SK-N-SH (cell line): ENCODE data around the gene PAPOLA. TPM values are rescaled to one million over a fixed set of nuclear protein-coding genes. Genes with fewer than 3 reads are reported as not detected.

Experiments used
- CTCF ChIA-PET: fragments of 300-600, 350-600 bp; formaldehyde crosslinking; extraction: SDS; loops from one replicate; lab custom pipeline; 2021; lab: Yijun Ruan, JAX
- POLR2A ChIA-PET: fragments of 350-600 bp; sonication (Branson Sonifier 250); formaldehyde crosslinking; extraction: SDS; loops from one replicate; lab custom pipeline; 2020; ENCODE audit warnings: antibody characterized with exemption, inconsistent platforms; lab: Yijun Ruan, JAX
- DNase-seq: peaks from one replicate; pipeline ENCODE4 v3.0.0; 2012
- H2AFZ ChIP-seq: fragments of 200-600 bp; sonication (generic); 2 replicates; pipeline ENCODE4 v1.8.1; 2016; ENCODE audit warnings: antibody characterized with exemption, mild to moderate bottlenecking, low read depth
- H3F3A ChIP-seq: fragments of 200-600 bp; sonication (generic); replicated peaks from 2 replicates; pipeline ENCODE3; 2016; ENCODE audit warnings: antibody characterized with exemption, mild to moderate bottlenecking; ENCODE audit not compliant: insufficient read depth
- H3K27ac ChIP-seq, 2 experiments: fragments of 200-500 bp in 1 of 2; fragments of 200-600 bp in 1 of 2; sonication (Bioruptor generic) in 1 of 2; sonication (generic), shearing (Covaris generic) in 1 of 2; 2 replicates each; pipeline versions ENCODE4 v1.5.1 to v1.6.1; 2014 to 2016; ENCODE audit warnings: low read depth in 2 of 2, inconsistent platforms in 1 of 2, low read length in 1 of 2, mild to moderate bottlenecking in 1 of 2, mixed read lengths in 1 of 2
- H3K27me3 ChIP-seq: fragments of 200-600 bp; sonication (generic), shearing (Covaris generic); 2 replicates; pipeline ENCODE4 v1.6.1; 2016; ENCODE audit warnings: mixed run types; ENCODE audit not compliant: insufficient read depth
- H3K36me3 ChIP-seq, 2 experiments: fragments of 200-500 bp in 1 of 2; fragments of 200-600 bp in 1 of 2; sonication (Bioruptor generic) in 1 of 2; sonication (generic) in 1 of 2; replicated peaks in 1 of 2; 2 replicates each; pipeline versions ENCODE3 to v1.5.1; 2014 to 2016; ENCODE audit warnings: low read length in 1 of 2, mild to moderate bottlenecking in 1 of 2; ENCODE audit not compliant: insufficient read depth in 2 of 2, control insufficient read depth in 1 of 2
- H3K4me1 ChIP-seq, 2 experiments: fragments of 200-500 bp in 1 of 2; fragments of 200-600 bp in 1 of 2; sonication (Bioruptor generic) in 1 of 2; sonication (generic), shearing (Covaris generic) in 1 of 2; 2 replicates each; pipeline versions ENCODE4 v1.5.1 to v1.6.1; 2014 to 2016; ENCODE audit warnings: low read depth in 1 of 2, low read length in 1 of 2, mixed run types in 1 of 2; ENCODE audit not compliant: insufficient read depth in 2 of 2, control insufficient read depth in 1 of 2
- H3K4me2 ChIP-seq: fragments of 200-600 bp; sonication (generic), shearing (Covaris generic); 2 replicates; pipeline ENCODE4 v1.6.1; 2017; ENCODE audit warnings: mixed run types
- H3K4me3 ChIP-seq, 2 experiments: fragments of 200-500 bp in 1 of 2; fragments of 200-600 bp in 1 of 2; sonication (Bioruptor generic) in 1 of 2; sonication (generic), shearing (Covaris generic) in 1 of 2; 2 replicates each; pipeline versions ENCODE4 v1.5.1 to v1.8.1; 2014 to 2016; ENCODE audit warnings: low read depth in 2 of 2, inconsistent platforms in 1 of 2, low read length in 1 of 2, mild to moderate bottlenecking in 1 of 2, mixed read lengths in 1 of 2, moderate library complexity in 1 of 2
- H3K79me2 ChIP-seq: fragments of 200-600 bp; sonication (generic); 2 replicates; pipeline ENCODE4 v1.8.1; 2017; ENCODE audit warnings: mild to moderate bottlenecking; ENCODE audit not compliant: insufficient read depth
- H3K9ac ChIP-seq: fragments of 200-600 bp; sonication (generic); 2 replicates; pipeline ENCODE4 v1.6.1; 2017; ENCODE audit warnings: mixed run types
- H3K9me2 ChIP-seq: fragments of 200-600 bp; sonication (generic); 2 replicates; pipeline ENCODE4 v1.6.1; 2017; ENCODE audit warnings: mixed run types
- H3K9me3 ChIP-seq: fragments of 200-600 bp; sonication (generic); 2 replicates; pipeline ENCODE4 v1.6.1; 2017; ENCODE audit warnings: mixed run types, mild to moderate bottlenecking, moderate library complexity
- H4K20me1 ChIP-seq: fragments of 200-600 bp; sonication (generic); 2 replicates; pipeline ENCODE4 v1.6.1; 2017; ENCODE audit warnings: mild to moderate bottlenecking, mixed run types; ENCODE audit not compliant: insufficient read depth
- EP300 ChIP-seq, 2 experiments: IDR thresholded peaks; 2 replicates each; pipeline versions ENCODE4 v1.4.0 to v1.6.1; 2012; ENCODE audit warnings: borderline replicate concordance in 1 of 2, low read depth in 1 of 2, low read length in 1 of 2
- FOSL2 ChIP-seq: IDR thresholded peaks from 2 replicates; pipeline ENCODE4 v1.4.0; 2012; ENCODE audit warnings: low read depth, mild to moderate bottlenecking, moderate library complexity, borderline replicate concordance
- FOXM1 ChIP-seq: IDR thresholded peaks from 2 replicates; pipeline ENCODE4 v1.4.0; 2012; ENCODE audit warnings: low read depth, mild to moderate bottlenecking
- GABPA ChIP-seq: IDR thresholded peaks from 2 replicates; pipeline ENCODE4 v1.4.0; 2012; ENCODE audit warnings: low read depth, mild to moderate bottlenecking
- GATA2 ChIP-seq: sonication (generic); formaldehyde crosslinking; IDR thresholded peaks from 2 replicates; pipeline ENCODE4 v1.5.0; 2020; ENCODE audit warnings: mild to moderate bottlenecking, missing genetic modification reagents
- JUND ChIP-seq: IDR thresholded peaks from 2 replicates; pipeline ENCODE4 v1.4.0; 2012
- NRF1 ChIP-seq: IDR thresholded peaks from 2 replicates; pipeline ENCODE4 v1.6.1; 2012; ENCODE audit warnings: low read depth, mild to moderate bottlenecking, low read length
- RAD21 ChIP-seq: IDR thresholded peaks from 2 replicates; pipeline ENCODE4 v1.6.1; 2012; ENCODE audit warnings: mild to moderate bottlenecking, low read length
- RCOR1 ChIP-seq: fragments of 150-350 bp; IDR thresholded peaks from 2 replicates; pipeline ENCODE4 v1.6.1; 2017; ENCODE audit warnings: antibody characterized with exemption, low read length
- SIN3A ChIP-seq: IDR thresholded peaks from 2 replicates; pipeline ENCODE4 v1.6.1; 2012; ENCODE audit warnings: low read depth, mild to moderate bottlenecking, low read length, moderate library complexity, borderline replicate concordance
- TAF1 ChIP-seq: IDR thresholded peaks from 2 replicates; pipeline ENCODE4 v1.6.1; 2012; ENCODE audit warnings: low read depth, mild to moderate bottlenecking, low read length, moderate library complexity, borderline replicate concordance
- TEAD4 ChIP-seq: IDR thresholded peaks from 2 replicates; pipeline ENCODE4 v1.4.0; 2012; ENCODE audit warnings: mild to moderate bottlenecking, borderline replicate concordance; ENCODE audit not compliant: insufficient read depth
- WGBS: methylation state at CpG from one replicate; pipeline ENCODE4 v1.1.6; 2017; ENCODE audit warnings: low lambda C conversion rate; 5-methylcytosine and 5-hydroxymethylcytosine counted together
- polyA plus RNA-seq, 3 experiments: library from polyadenylated mRNA; depleted of rRNA; stranded (reverse); fragments of >200 nt; gene quantifications; 2 replicates each; pipeline ENCODE4 v1.2.3, GENCODE V29; 2012
- TF ChIP-seq, protein P1 (sequence below): IDR thresholded peaks from 2 replicates; pipeline ENCODE4; 2012
- TF ChIP-seq, protein P2 (sequence below): IDR thresholded peaks from 2 replicates; pipeline ENCODE4 v1.4.0; 2012; ENCODE audit warnings: low read depth, borderline replicate concordance
- TF ChIP-seq, protein P3 (sequence below): IDR thresholded peaks from 2 replicates; pipeline ENCODE4 v1.6.1; 2012; ENCODE audit warnings: mild to moderate bottlenecking, low read depth, low read length, moderate library complexity
- TF ChIP-seq, protein P4 (sequence below): IDR thresholded peaks from 2 replicates; pipeline ENCODE4 v1.4.0; 2012; ENCODE audit warnings: low read depth, borderline replicate concordance
- TF ChIP-seq, protein P5 (sequence below): IDR thresholded peaks from 2 replicates; pipeline ENCODE4 v1.4.0; 2012; ENCODE audit warnings: low read depth

The PAPOLA gene
- polyA plus RNA-seq, 1 of the 3 experiments (the other 2 are of a cell fraction): 53.7 TPM

DNA sequence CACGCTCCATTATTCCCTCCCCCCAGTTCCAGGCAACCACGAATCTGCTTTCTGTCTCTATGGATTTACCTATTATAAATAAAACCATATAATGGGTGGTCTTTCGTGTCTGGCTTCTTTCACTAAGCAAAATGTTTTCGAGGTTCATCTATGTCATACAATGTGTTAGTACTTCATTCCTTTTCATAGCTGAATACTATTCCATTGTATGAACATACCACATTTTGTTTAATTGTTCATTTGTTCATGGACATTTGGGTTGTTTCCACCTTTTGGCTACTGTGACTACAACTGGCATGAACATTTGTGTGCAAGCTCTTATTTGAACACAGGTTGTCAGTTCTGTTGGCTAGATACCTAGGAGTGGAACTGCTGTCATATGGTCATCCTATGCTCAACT lies 12.9 kb upstream of the PAPOLA start:
- ChIA-PET CTCF (interaction anchor here (0.6 to 1.4 kb wide), 2 partner anchors 17 to 105 kb away, joined by 3 to 4 read pairs; no protein-coding TSS in a partner anchor), POLR2A (no interaction called here)
- no peak overlapping the region for H3K27ac ChIP-seq

More for the DNA sequence above, 12.9 kb upstream of the PAPOLA start:
- Histone ChIP-seq H3F3A (peaks cover 4% of the 10 kb centered on the region), H4K20me1 (no peaks in the 10 kb centered on the region), H3K4me1 (no peaks in the 10 kb centered on the region), H3K9me2 (no peaks in the 10 kb centered on the region), H3K4me3 (no peak overlapping the region), H2AFZ (no peak overlapping the region), H3K79me2 (no peaks in the 10 kb centered on the region), H3K9me3 (no peaks in the 10 kb centered on the region), H3K9ac (no peak overlapping the region), H3K27me3 (no peaks in the 10 kb centered on the region; the same call in 1 of the 2 replicates), H3K36me3 (no peaks in the 10 kb centered on the region), H3K4me2 (no peak overlapping the region)
- TF ChIP-seq RCOR1: no peak
- TF ChIP-seq SIN3A: no peak
- no peak for TF ChIP-seq GATA2 (CRISPR knock-in tag)
- no peak for TF ChIP-seq TEAD4
- TF ChIP-seq FOXM1: no peak
- no peak for TF ChIP-seq NRF1
- TF ChIP-seq, protein P1, sequence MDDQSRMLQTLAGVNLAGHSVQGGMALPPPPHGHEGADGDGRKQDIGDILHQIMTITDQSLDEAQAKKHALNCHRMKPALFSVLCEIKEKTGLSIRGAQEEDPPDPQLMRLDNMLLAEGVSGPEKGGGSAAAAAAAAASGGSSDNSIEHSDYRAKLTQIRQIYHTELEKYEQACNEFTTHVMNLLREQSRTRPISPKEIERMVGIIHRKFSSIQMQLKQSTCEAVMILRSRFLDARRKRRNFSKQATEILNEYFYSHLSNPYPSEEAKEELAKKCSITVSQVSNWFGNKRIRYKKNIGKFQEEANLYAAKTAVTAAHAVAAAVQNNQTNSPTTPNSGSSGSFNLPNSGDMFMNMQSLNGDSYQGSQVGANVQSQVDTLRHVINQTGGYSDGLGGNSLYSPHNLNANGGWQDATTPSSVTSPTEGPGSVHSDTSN: no peak
- TF ChIP-seq FOSL2: no peak
- TF ChIP-seq, protein P2, sequence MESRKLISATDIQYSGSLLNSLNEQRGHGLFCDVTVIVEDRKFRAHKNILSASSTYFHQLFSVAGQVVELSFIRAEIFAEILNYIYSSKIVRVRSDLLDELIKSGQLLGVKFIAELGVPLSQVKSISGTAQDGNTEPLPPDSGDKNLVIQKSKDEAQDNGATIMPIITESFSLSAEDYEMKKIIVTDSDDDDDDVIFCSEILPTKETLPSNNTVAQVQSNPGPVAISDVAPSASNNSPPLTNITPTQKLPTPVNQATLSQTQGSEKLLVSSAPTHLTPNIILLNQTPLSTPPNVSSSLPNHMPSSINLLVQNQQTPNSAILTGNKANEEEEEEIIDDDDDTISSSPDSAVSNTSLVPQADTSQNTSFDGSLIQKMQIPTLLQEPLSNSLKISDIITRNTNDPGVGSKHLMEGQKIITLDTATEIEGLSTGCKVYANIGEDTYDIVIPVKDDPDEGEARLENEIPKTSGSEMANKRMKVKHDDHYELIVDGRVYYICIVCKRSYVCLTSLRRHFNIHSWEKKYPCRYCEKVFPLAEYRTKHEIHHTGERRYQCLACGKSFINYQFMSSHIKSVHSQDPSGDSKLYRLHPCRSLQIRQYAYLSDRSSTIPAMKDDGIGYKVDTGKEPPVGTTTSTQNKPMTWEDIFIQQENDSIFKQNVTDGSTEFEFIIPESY: no peak
- TF ChIP-seq GABPA: no peak
- TF ChIP-seq, protein P3, sequence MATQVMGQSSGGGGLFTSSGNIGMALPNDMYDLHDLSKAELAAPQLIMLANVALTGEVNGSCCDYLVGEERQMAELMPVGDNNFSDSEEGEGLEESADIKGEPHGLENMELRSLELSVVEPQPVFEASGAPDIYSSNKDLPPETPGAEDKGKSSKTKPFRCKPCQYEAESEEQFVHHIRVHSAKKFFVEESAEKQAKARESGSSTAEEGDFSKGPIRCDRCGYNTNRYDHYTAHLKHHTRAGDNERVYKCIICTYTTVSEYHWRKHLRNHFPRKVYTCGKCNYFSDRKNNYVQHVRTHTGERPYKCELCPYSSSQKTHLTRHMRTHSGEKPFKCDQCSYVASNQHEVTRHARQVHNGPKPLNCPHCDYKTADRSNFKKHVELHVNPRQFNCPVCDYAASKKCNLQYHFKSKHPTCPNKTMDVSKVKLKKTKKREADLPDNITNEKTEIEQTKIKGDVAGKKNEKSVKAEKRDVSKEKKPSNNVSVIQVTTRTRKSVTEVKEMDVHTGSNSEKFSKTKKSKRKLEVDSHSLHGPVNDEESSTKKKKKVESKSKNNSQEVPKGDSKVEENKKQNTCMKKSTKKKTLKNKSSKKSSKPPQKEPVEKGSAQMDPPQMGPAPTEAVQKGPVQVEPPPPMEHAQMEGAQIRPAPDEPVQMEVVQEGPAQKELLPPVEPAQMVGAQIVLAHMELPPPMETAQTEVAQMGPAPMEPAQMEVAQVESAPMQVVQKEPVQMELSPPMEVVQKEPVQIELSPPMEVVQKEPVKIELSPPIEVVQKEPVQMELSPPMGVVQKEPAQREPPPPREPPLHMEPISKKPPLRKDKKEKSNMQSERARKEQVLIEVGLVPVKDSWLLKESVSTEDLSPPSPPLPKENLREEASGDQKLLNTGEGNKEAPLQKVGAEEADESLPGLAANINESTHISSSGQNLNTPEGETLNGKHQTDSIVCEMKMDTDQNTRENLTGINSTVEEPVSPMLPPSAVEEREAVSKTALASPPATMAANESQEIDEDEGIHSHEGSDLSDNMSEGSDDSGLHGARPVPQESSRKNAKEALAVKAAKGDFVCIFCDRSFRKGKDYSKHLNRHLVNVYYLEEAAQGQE: no peak
- no peak for TF ChIP-seq TAF1
- TF ChIP-seq EP300 (IDR thresholded peaks at IDR 0.05; ENCODE audit: borderline replicate concordance in 1 of 2, low read depth in 1 of 2, low read length in 1 of 2): no peak
- TF ChIP-seq, protein P4, sequence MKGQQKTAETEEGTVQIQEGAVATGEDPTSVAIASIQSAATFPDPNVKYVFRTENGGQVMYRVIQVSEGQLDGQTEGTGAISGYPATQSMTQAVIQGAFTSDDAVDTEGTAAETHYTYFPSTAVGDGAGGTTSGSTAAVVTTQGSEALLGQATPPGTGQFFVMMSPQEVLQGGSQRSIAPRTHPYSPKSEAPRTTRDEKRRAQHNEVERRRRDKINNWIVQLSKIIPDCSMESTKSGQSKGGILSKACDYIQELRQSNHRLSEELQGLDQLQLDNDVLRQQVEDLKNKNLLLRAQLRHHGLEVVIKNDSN: no peak
- no peak for TF ChIP-seq RAD21
- no peak for TF ChIP-seq JUND
- TF ChIP-seq, protein P5, sequence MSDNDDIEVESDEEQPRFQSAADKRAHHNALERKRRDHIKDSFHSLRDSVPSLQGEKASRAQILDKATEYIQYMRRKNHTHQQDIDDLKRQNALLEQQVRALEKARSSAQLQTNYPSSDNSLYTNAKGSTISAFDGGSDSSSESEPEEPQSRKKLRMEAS: no peak
- 48% methylated on average over 4 of the region's 4 CpGs for WGBS
- DNase-seq: no peak
